Prostate gland (tissue), 2 donors: ENCODE results near the gene ELMO3. TPM values are rescaled to one million over a fixed set of nuclear protein-coding genes. Genes with fewer than 3 reads are reported as not detected.

Source experiments
- DNase-seq: peaks from one replicate; pipeline ENCODE4 v3.0.0-alpha.2; 2019; ENCODE audit warnings: low spot score
- H3K27ac ChIP-seq, 2 donors: fragments of 200-600 bp; sonication (generic); 2 replicates each; pipeline ENCODE4 v1.5.1; 2017 to 2019
- H3K27me3 ChIP-seq: fragments of 200-600 bp; sonication (generic); replicated peaks from 2 replicates; pipeline ENCODE4 v1.5.1; 2019; ENCODE audit not compliant: insufficient read depth
- H3K36me3 ChIP-seq, 2 donors: fragments of 200-600 bp; sonication (generic); 1 replicate in 1 of 2; 2 replicates in 1 of 2; pipeline versions ENCODE4 v1.5.1 to v1.8.1; 2017 to 2019
- H3K4me1 ChIP-seq: fragments of 200-600 bp; sonication (generic); replicated peaks from 2 replicates; pipeline ENCODE4 v1.5.1; 2019
- H3K4me3 ChIP-seq, 2 donors: fragments of 200-600 bp; sonication (generic); 2 replicates each; pipeline ENCODE4 v1.5.1; 2017 to 2019
- H3K9me3 ChIP-seq: fragments of 200-600 bp; sonication (generic); 2 replicates; pipeline ENCODE4 v1.5.1; 2017
- POLR2A ChIP-seq: fragments of 450-650 bp; IDR thresholded peaks from one replicate; pipeline ENCODE4 v1.6.1; 2016; ENCODE audit warnings: antibody characterized with exemption, mild to moderate bottlenecking
- POLR2AphosphoS5 ChIP-seq: sonication (generic); formaldehyde crosslinking; IDR thresholded peaks from one replicate; pipeline ENCODE4 v1.6.1; 2017; ENCODE audit warnings: antibody characterized with exemption
- WGBS: methylation state at CpG from one replicate; pipeline ENCODE4 v1.1.5; 2018; 5-methylcytosine and 5-hydroxymethylcytosine counted together
- intact Hi-C: fragments of 100-400 bp; cut with DNase I; formaldehyde crosslinking; loops from one replicate; pipeline ENCODE4 v1.14.2; 2022
- total RNA-seq, 2 donors: library from RNA; depleted of rRNA; stranded (reverse); fragments of >200 nt; gene quantifications; one replicate each; pipeline ENCODE4 v1.1.0, GENCODE V29; 2016
- TF ChIP-seq, protein P1 (sequence below), 4 experiments: fragments of 200-600 bp in 2 of 4; fragments of 450-650 bp in 2 of 4; sonication (generic) in 2 of 4; IDR thresholded peaks; 1 replicate in 3 of 4; 2 replicates in 1 of 4; pipeline ENCODE4 v1.5.1; 2016 to 2019; ENCODE audit warnings: antibody characterized with exemption in 4 of 4, mild to moderate bottlenecking in 2 of 4, moderate library complexity in 2 of 4

ELMO3 gene
- total RNA-seq, 2 donors from 2014 or later, result 24.8 to 36.7 TPM

DNA sequence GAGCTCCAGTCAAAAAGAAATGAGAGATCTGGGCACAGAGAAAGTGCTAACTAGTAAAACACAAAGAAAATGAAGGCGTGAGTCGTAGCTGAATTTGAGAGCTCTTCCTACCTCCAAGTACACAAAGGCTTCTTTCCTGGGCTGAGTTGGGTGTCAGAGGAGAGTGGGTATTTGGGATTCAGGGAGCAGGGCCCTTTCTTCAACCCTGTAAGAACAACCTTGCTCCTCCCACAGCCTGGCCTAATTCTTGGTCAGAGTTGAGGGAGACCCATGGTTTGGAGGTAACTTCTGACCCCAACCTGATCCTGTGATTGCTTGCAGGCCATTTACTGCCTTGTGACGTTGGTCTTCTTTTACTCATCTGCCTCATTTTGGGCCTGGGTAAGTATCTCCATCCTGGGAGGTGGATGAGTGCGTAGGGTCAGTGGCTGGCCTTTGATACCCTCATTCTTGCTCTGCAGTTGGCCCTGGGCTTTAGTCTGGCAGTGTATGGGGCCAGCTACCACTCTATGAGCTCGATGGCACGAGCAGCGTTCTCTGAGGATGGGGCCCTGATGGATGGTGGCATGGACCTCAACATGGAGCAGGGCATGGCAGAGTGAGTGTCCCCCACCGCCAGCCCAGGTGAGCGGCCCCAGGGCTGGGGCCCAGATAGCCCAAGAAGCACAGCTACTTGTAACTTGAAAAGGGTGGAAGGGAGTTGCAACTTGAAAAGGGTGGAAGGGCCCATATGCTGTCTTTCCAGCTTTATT, 29.3 kb downstream of the ELMO3 start:
- Histone ChIP-seq H3K4me1 (no peaks in the 10 kb centered on the region), H3K27ac (no peak overlapping the region), H3K4me3 (peak overlapping the region in 1 of 2 donors; percentile 91), H3K9me3 (no peaks in the 10 kb centered on the region), H3K36me3 (peaks cover 3 to 23% of the 10 kb centered on the region in 2 donors), H3K27me3 (no peaks in the 10 kb centered on the region)
- intact Hi-C loops, result no loop called here
- DNase-seq, result no peak
- 85% methylated on average over 9 of the region's 9 CpGs for WGBS
- TF ChIP-seq, protein P1, sequence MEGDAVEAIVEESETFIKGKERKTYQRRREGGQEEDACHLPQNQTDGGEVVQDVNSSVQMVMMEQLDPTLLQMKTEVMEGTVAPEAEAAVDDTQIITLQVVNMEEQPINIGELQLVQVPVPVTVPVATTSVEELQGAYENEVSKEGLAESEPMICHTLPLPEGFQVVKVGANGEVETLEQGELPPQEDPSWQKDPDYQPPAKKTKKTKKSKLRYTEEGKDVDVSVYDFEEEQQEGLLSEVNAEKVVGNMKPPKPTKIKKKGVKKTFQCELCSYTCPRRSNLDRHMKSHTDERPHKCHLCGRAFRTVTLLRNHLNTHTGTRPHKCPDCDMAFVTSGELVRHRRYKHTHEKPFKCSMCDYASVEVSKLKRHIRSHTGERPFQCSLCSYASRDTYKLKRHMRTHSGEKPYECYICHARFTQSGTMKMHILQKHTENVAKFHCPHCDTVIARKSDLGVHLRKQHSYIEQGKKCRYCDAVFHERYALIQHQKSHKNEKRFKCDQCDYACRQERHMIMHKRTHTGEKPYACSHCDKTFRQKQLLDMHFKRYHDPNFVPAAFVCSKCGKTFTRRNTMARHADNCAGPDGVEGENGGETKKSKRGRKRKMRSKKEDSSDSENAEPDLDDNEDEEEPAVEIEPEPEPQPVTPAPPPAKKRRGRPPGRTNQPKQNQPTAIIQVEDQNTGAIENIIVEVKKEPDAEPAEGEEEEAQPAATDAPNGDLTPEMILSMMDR (IDR thresholded peaks at IDR 0.05), result no peak
- no peak for TF ChIP-seq POLR2A
- TF ChIP-seq POLR2AphosphoS5, result no peak

DNA sequence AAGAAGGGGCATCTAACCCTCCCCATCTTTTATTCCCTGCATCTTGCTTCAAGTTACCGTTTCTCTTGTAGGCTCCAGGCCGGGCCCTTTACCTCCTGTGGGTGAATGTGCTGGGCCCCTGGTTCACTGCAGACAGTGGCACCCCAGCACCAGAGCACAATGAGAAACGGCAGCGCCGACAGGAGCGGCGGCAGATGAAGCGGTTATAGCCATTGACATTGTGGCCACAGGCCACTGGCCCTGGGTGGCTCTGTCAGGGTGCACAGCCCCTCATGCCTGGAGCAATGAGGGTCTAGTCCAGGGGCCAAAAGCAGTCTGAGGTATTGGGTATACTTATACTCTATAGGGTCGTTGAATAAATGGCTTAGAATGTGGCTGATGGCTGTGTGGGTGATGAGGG, 30.0 kb downstream of the ELMO3 start:
- Histone ChIP-seq H3K4me3 (no peak overlapping the region), H3K4me1 (no peaks in the 10 kb centered on the region), H3K27me3 (no peaks in the 10 kb centered on the region), H3K27ac (no peak overlapping the region), H3K36me3 (peaks cover 3 to 23% of the 10 kb centered on the region in 2 donors), H3K9me3 (no peaks in the 10 kb centered on the region)
- intact Hi-C loops, result no loop called here
- DNase-seq, result no peak
- no peak for TF ChIP-seq POLR2AphosphoS5
- no peak for TF ChIP-seq POLR2A
- TF ChIP-seq, protein P1 (IDR thresholded peaks at IDR 0.05), result no peak
- 92% methylated on average over 9 of the region's 9 CpGs for WGBS

DNA sequence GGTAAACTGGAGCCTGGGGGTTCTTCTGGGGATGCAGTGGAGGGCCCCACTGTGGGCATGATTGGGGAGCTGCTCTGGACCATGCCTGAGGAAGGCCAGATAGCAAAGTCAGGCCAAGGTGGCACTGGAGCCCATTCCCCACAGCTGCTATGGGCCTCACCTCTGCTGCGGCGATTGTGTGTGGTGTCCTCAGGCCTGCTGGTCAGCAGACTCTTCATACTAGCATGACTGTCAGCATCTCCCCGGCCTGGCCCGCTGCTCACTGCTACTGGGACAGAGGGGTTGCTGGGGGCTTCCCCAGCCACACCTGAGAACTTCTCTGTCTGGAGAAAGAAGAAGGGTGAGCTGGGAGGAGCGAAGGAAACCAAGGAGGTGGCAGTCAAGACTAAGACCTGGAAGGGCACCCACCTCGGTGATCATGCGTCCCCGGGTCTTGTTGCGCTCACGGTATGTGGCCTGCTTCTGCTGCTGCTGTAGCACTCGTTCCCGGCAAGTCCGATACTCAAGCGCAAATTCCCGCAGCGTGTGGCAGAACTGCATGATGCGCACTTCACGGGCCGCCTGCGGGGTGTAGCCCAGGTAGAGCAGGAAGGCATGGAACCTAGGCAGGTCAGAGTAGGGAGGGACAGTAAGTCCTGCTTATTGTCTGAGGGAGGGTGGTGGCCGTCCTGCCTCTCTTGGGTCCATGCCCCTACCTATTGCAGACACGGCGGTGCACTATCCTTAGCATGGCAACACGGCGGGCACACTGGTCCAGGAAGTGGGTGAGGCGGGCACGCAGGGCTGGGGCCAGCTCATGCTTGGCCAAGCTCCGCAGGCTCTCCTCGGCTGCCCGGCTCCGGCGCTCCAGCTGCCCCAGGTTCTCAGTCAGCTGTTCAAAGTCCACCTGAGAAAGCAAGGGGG, 31.2 kb downstream of the ELMO3 start:
- Histone ChIP-seq H3K27me3 (no peaks in the 10 kb centered on the region), H3K36me3 (peaks cover 3 to 23% of the 10 kb centered on the region in 2 donors), H3K9me3 (no peaks in the 10 kb centered on the region), H3K4me3 (no peak overlapping the region), H3K27ac (no peak overlapping the region), H3K4me1 (no peaks in the 10 kb centered on the region)
- WGBS, result 88% methylated on average over 32 of the region's 32 CpGs
- TF ChIP-seq POLR2A (no peak), POLR2AphosphoS5 (no peak)
- intact Hi-C loops, result no loop called here
- DNase-seq, result no peak

DNA sequence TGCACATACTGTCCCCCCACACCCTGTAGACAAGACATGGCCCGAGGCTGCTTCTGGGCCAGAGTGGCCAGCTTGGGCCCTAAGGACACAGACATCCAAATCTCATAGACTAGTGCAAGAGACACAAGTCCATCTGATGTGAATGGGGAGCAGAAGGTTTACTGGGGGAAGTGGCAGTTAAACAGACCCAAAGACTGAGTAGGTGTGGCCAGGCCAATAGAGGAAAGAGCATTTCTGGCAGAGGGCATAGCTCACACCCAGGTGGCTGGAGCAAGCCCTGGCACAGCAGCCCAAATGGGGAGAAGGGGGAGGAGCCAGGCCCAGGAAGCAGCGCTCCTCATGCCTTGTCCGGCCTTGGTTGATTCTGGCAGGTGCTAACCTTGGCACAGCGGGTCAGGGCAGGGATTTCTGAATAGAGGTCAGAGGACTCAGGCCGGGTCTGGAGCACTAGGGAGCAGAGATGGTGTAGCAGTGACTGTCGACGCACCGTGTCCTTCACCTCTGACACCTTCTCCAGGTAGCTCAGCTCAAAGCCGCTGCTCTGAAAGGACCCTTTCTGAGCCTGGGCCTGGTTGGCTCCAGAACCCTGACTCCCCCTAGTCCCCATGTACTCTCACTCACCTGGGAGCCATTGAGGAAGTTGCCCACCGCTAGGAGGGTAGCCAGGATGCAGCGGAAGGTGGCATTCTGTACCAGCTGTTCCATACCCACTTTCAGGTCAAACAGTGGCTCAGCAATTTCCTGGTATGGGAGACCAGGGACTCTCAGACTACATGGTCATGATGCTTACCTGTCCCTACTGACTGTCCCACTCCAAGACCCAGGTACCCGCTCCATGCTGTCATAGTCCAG, 32.1 kb downstream of the ELMO3 start:
- 84% methylated on average over 12 of the region's 12 CpGs for WGBS
- H3K36me3 ChIP-seq, result peaks cover 3 to 23% of the 10 kb centered on the region in 2 donors

DNA sequence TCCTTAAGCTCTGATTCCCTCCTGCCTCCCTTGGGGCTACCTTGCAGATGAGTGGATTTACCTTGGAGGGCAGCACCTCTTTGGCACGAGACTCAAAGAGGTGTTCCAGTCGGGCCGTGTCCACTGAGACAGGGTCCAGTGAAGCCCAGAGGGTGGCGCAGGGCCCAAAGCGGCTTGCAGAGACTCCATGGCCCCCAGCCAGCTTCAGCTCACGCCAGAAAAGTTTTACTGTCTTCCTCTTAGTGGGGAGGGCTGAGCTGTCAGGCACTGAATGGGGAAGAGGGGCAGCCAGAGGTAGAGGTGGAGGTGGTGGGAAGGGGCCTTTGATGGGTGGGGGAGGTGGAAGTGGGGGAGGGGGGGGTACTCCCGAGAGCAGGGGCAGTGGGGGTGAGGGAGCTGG, 34.7 kb downstream of the ELMO3 start:
- H3K9me3 ChIP-seq, result no peaks in the 10 kb centered on the region
- H3K27ac ChIP-seq, result no peak overlapping the region
- TF ChIP-seq POLR2AphosphoS5, result peak; percentile 8
- TF ChIP-seq, protein P1 (IDR thresholded peaks at IDR 0.05), result no peak
- H3K36me3 ChIP-seq, result peaks cover 3 to 23% of the 10 kb centered on the region in 2 donors
- 50% methylated on average over 7 of the region's 7 CpGs for WGBS
- no peak for DNase-seq
- H3K27me3 ChIP-seq, result no peaks in the 10 kb centered on the region
- intact Hi-C loops, result no loop called here
- no peak overlapping the region for H3K4me3 ChIP-seq
- no peaks in the 10 kb centered on the region for H3K4me1 ChIP-seq

More for the DNA sequence above, 32.1 kb downstream of the ELMO3 start:
- no peak for TF ChIP-seq POLR2A
- Histone ChIP-seq H3K4me3 (no peak overlapping the region), H3K9me3 (no peaks in the 10 kb centered on the region), H3K4me1 (no peaks in the 10 kb centered on the region), H3K27ac (no peak overlapping the region), H3K27me3 (no peaks in the 10 kb centered on the region)
- intact Hi-C loops, result no loop called here
- no peak for DNase-seq
